GM18519 (cell line): Measurements from ENCODE around the gene MIPEP.
"Not testable (repeated sequence)": the region's sequence is repeated elsewhere in the genome, so short reads cannot be mapped to it uniquely, and the experiment has no call there.

Experiments
- ATAC-seq: cut with Tn5 transposase; IDR thresholded peaks from one replicate; pipeline ENCODE4 v1.9.1; 2021; ENCODE audit warnings: mild to moderate bottlenecking, moderate library complexity; ENCODE audit not compliant: unreplicated experiment, low FRiP score

The MIPEP gene

GRCh38 chr13:23888658-23889614, at the start of gene MIPEP:
MIPEP (minus strand) TSS chr13:23889400; CDS start chr13:23889320, 80 bp downstream.
- peak; percentile 85 for ATAC-seq

DNA sequence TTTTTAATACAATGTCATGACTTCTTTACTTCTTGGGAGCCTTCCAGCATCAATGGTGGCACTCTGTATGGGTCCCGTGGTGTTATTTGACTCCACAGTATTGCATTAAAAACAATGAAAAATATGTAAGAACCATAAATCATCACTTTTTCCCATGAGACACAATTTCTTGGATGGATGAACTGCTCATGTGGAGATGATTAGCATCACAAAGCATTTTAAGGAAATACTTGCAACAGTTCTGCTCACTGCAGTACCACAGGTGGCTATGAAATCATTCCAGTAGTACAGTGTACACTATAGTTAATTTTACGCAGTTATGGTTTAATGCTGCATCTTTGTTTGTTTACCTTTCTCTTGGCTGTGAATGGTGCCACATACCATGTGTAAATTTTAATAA, 45.3 kb upstream of the MIPEP start:
- no peak for ATAC-seq

DNA sequence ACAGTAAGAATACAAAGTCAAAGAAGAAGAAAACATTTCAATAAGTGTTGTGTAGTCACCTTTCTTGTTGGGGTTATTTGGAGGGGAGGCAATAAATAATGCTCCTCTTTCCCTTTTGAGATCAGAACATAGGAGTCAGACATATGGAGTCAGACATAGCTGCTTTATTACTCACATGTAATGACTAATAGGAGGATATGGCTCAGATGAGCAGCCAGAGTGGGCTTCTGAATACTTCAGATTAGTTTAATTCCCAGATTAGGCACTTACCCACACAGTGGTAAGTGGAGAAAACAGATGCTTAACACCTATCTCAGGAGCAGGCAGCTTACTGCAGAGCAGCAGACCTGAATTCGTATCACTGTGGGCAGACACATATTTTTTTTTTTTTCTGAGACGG, 39.8 kb upstream of the MIPEP start:
- ATAC-seq = no peak

DNA sequence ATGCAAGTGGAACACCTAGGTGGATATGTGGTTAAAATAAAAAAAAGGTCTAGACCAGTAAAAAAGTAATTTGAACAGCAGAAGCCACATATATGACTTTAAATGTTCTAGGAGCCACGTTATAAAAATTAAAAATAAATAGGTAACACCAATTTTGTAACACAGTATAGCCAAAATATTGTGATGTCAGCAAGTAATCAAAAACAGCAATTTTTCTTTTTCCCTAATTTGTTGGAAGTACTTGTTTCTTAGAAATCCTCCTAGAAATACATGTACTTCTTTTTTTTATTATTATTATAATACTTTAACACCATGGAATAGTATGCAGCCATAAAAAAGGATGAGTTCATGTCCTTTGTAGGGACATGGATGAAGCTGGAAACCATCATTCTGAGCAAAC, 33.8 kb upstream of the MIPEP start:
- ATAC-seq = no peak

DNA sequence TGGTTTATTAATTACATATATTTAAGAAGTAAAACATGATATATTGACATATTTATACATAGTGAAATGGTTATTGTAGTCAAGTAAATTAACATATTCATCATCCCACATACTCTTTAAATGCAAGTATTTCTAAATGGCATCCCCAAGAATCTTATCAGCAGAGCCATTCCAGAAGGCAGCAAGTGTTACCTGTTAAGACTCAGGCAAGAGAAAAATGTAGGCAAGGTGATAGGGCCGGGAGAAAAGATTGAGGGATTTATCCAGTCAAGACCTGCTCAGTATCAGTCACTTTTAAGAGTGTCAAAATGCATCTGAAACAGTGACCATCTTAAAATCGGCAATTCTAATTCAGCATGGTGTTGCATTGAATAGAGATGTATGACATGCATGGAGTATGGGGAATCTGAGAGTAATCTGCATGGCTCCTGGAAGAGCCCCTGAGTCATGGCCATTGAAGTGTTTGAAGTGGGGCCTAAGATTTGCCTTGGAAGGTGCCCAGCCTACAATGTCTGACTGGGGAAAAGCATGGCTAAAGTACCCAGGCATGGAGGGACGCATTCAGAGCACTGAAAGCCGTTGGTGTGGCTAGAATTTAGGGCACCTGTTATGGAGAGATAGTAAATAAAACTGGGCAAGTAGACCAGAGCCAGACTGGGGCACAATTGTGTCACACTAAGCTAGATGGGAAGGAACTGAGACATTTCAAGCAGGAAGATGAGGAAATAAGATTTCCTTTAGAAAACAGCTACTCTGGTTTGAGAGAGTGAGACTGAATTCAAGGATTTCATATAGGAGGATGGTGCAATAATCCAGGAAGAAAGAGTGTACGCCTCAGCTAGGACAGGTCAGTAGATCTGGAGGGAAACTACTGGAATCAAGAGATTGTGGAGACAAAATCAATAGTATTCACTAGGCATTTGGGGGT, 33.1 kb upstream of the MIPEP start:
- no peak for ATAC-seq

GRCh38 chr13:23921451-23921888, 32.3 kb upstream of the MIPEP start:
- ATAC-seq = no peak

DNA sequence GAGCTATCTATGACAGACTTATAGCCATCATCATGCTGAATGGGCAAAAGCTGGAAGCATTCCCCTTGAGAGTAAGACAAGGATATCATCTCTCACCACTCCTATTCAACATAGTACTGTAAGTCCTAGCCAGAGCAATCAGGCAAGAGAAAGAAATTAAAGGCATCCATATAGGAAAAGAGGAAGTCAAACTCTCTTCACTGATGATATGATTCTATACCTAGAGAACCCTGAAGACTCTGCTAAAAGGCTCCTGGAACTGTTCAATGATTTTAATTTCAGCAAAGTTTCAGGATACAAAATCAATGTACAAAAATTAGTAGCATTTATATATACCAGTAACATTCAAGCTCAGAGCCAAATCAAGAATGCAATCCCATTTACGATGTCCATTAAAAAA, 29.8 kb upstream of the MIPEP start:
- no peak for ATAC-seq

- no peak for ATAC-seq
These were observed 29.0 kb upstream of the MIPEP start for GRCh38 chr13:23918208-23918607.

DNA sequence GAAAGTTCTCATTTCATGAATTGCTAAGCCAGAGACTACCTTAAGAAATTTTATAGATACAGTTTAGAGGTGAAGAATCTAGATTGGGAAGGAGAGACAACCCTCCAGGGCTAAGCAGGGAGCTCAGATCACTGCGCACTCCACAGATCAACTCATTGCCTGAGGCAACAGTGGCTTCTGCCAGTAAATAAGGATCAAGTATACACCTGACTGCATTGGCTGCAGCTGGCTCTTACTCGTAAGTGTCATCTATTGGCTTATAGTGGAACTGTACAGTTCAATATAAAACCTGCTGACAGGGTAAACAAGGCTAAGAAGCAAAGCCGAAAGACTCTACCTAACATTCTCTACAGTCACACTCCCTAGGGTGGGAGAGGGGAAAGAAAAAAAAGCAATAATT, 26.1 kb upstream of the MIPEP start:
- no peak for ATAC-seq

DNA sequence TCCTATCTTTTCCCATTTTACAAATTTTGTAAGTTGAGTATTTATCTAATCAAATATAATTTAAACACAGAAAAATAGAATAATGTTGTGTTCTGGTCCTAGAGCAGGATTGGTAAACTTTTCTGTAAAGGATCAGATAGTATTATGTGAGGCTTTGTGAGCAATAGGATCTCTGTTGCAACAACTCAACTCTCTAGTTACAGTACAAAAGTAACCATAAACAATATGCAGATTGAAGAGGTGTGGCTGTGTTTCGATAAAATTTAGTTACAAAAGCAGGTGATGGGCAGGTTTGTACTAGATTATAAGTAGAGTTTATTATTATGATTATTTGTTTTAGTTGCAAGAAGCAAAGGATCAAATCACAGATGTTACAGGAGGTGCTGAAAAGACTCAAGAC, 23.3 kb upstream of the MIPEP start:
- no peak for ATAC-seq

DNA sequence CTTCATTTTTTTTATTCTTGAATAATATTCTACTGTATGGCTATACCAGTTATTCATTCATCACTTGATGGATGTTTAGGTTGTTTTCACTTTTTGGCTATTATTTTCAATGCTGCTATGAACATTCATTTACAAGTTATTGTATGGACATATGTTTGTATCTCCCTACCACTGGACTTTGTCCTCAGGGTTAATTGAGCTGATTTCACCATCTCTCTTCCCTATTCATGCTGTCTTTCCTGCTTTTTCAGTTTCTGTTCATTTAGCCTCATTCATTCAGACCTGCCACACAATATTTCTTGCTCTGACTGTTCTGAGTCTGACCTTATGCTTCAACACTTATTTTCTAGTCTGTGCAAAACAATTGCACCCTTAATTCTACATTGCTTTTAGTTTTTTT, 20.4 kb upstream of the MIPEP start:
- no peak for ATAC-seq

GRCh38 chr13:23905766-23906165, 16.6 kb upstream of the MIPEP start:
- no peak for ATAC-seq

GRCh38 chr13:23903906-23904280, 14.7 kb upstream of the MIPEP start:
- ATAC-seq = no peak

DNA sequence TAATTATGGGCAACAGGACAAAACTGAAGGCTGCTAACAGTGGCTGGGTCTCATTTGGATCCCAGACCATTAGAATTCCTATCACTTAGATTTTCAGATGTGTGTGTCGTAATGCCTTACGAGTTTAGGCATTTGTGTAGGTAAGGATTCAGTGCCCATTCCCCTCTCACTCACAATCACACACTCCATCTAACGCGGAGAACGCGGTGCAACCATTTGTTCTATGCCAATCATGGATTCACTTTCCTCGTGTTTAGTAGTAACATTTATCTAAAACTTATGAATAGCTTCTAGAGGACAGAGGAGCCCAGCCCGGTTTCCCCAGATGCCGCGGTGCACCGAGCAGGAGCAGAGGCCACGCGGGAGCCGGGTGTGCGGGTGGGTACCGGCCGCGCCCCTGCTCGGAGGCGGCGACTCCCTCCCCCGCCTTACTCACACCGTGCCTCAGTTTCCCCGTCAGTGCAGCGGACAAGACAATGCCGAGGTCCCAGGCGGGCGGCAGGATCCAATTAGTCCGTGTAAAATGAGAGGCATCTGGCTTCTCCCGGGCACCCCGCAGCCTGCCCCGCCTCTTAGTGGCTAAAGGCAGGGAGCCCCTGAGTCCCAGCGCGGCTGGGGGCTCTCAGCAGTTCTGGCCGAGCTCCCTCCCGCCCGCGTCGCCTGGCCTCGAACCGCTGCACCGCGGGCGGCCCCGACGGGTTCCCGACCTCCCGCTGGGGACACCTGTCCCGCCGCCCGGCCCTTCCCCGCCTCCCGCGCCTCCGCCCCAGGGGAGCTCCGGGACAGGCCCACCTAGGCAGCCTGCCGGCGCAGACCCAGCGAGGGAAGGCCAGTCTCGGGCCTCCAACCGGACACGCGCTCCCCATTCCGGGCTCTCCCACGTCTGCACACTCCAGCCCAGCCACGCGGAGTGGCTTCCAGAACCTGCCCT, 14.0 kb upstream of the MIPEP start:
- ATAC-seq = no peak

- no peak for ATAC-seq
These were observed 12.2 kb upstream of the MIPEP start for GRCh38 chr13:23901365-23901764.

- no peak for ATAC-seq
These were observed 10.4 kb upstream of the MIPEP start for GRCh38 chr13:23899555-23899954.

- ATAC-seq = no peak
These were observed 8.9 kb upstream of the MIPEP start for GRCh38 chr13:23898101-23898500.

- ATAC-seq = not testable (repeated sequence)
These were observed 8.3 kb upstream of the MIPEP start, which contains the start of gene C1QTNF9B for GRCh38 chr13:23897452-23897919. C1QTNF9B (minus strand) TSS chr13:23897502.

GRCh38 chr13:23894746-23895145, 5.5 kb upstream of the MIPEP start:
- not testable (repeated sequence) for ATAC-seq

DNA sequence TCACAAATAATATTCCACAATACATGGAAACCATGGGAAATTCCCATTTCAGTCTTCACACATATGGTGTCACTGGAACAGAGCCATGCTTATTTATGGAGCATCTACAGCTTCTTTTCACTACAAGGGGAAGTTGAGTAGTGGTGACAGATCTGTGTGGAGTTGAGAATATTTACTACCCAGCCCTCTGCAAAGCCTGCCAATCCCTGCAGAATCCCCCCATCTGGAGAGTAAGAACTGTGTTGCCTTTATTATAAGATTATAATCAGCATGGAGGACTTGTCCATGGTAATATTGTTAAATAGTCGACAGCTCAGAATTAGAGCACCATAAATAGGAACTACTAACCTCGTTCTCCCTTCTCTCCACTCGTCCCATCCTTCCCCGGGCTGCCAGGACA, 4.6 kb upstream of the MIPEP start:
- not testable (repeated sequence) for ATAC-seq
